Activated naive CD8-positive, alpha-beta T cell treated with anti-CD3 and anti-CD28 coated beads, Interleukin-2, amount 50 U/mL, for 24 hours (primary cell): ENCODE data around the gene SYT9.
"Not testable (repeated sequence)": the region's sequence is repeated elsewhere in the genome, so short reads cannot be mapped to it uniquely, and the experiment has no call there.

Experiments
- ATAC-seq: fragments of 150-1000 bp; cut with Tn5 transposase; one replicate; pipeline ENCODE4 v1.10.0; 2021
- DNase-seq: peaks from one replicate; pipeline ENCODE4 v3.0.0; 2021
- H3K27ac Mint-ChIP-seq: one replicate; pipeline ENCODE4 v1.8.0; 2021; ENCODE audit warnings: mild to moderate bottlenecking, mixed read lengths
- H3K27me3 Mint-ChIP-seq: one replicate; pipeline ENCODE4 v1.8.0; 2021; ENCODE audit warnings: mixed read lengths
- H3K36me3 Mint-ChIP-seq: one replicate; pipeline ENCODE4 v1.8.0; 2021; ENCODE audit warnings: low read depth, mixed read lengths
- H3K4me1 Mint-ChIP-seq: one replicate; pipeline ENCODE4 v1.8.0; 2021; ENCODE audit warnings: mixed read lengths
- H3K4me3 Mint-ChIP-seq: one replicate; pipeline ENCODE4 v1.8.0; 2021; ENCODE audit warnings: mild to moderate bottlenecking, moderate library complexity, mixed read lengths
- H3K9me3 Mint-ChIP-seq: one replicate; pipeline ENCODE4 v1.8.0; 2021; ENCODE audit warnings: mixed read lengths

SYT9 gene

GRCh38 chr11:7335442-7335841 is 83.7 kb downstream of the SYT9 start:
- H3K27me3 Mint-ChIP-seq, H3K9me3 Mint-ChIP-seq, H3K27ac Mint-ChIP-seq, H3K4me1 Mint-ChIP-seq, H3K4me3 Mint-ChIP-seq, DNase-seq, H3K36me3 Mint-ChIP-seq, ATAC-seq: not testable (repeated sequence)

- Mint-ChIP-seq H3K9me3 (peaks cover 8% of the 10 kb centered on the region), H3K27me3 (peaks cover 7% of the 10 kb centered on the region), H3K27ac (no peak overlapping the region), H3K4me1 (no peaks in the 10 kb centered on the region), H3K4me3 (no peak overlapping the region), H3K36me3 (no peaks in the 10 kb centered on the region)
- ATAC-seq (no peak), DNase-seq (no peak)
These were observed 89.8 kb downstream of the SYT9 start for GRCh38 chr11:7341551-7341950.

- Mint-ChIP-seq H3K4me1 (no peaks in the 10 kb centered on the region), H3K27ac (no peak overlapping the region), H3K27me3 (peaks cover 13% of the 10 kb centered on the region), H3K9me3 (no peaks in the 10 kb centered on the region), H3K4me3 (no peak overlapping the region), H3K36me3 (no peaks in the 10 kb centered on the region)
- DNase-seq: no peak
- no peak for ATAC-seq
These were observed 96.1 kb downstream of the SYT9 start for GRCh38 chr11:7347611-7348431.

- Mint-ChIP-seq H3K27me3 (peaks cover 10% of the 10 kb centered on the region), H3K4me3 (no peak overlapping the region), H3K9me3 (no peaks in the 10 kb centered on the region), H3K27ac (no peak overlapping the region), H3K4me1 (no peaks in the 10 kb centered on the region), H3K36me3 (no peaks in the 10 kb centered on the region)
- ATAC-seq: no peak
- no peak for DNase-seq
These were observed 97.0 kb downstream of the SYT9 start for GRCh38 chr11:7348432-7349304.

GRCh38 chr11:7351228-7351627 is 99.5 kb downstream of the SYT9 start:
- H3K9me3 Mint-ChIP-seq: no peaks in the 10 kb centered on the region
- H3K27ac Mint-ChIP-seq: no peak overlapping the region
- H3K4me3 Mint-ChIP-seq: no peak overlapping the region
- no peaks in the 10 kb centered on the region for H3K36me3 Mint-ChIP-seq
- H3K27me3 Mint-ChIP-seq: peaks cover 8% of the 10 kb centered on the region
- no peak for DNase-seq
- ATAC-seq: no peak
- no peaks in the 10 kb centered on the region for H3K4me1 Mint-ChIP-seq

- ATAC-seq (no peak), DNase-seq (peak; percentile 10)
- Mint-ChIP-seq H3K4me3 (no peak overlapping the region), H3K27me3 (peaks cover 8% of the 10 kb centered on the region), H3K9me3 (no peaks in the 10 kb centered on the region), H3K4me1 (no peaks in the 10 kb centered on the region), H3K36me3 (no peaks in the 10 kb centered on the region), H3K27ac (no peak overlapping the region)
These were observed 101.4 kb downstream of the SYT9 start for GRCh38 chr11:7353100-7353499.

- Mint-ChIP-seq H3K9me3 (peaks cover 4% of the 10 kb centered on the region), H3K27ac (no peak overlapping the region), H3K4me1 (no peaks in the 10 kb centered on the region), H3K4me3 (no peak overlapping the region), H3K27me3 (no peaks in the 10 kb centered on the region), H3K36me3 (no peaks in the 10 kb centered on the region)
- DNase-seq (no peak), ATAC-seq (no peak)
These were observed 113.0 kb downstream of the SYT9 start for GRCh38 chr11:7364660-7365059.

- Mint-ChIP-seq H3K4me1 (no peaks in the 10 kb centered on the region), H3K27me3 (peaks cover 4% of the 10 kb centered on the region), H3K4me3 (no peak overlapping the region), H3K36me3 (no peaks in the 10 kb centered on the region), H3K27ac (no peak overlapping the region), H3K9me3 (peaks cover 4% of the 10 kb centered on the region)
- ATAC-seq (no peak), DNase-seq (no peak)
These were observed 116.1 kb downstream of the SYT9 start for GRCh38 chr11:7367803-7368202.

GRCh38 chr11:7376386-7376785 is 124.7 kb downstream of the SYT9 start:
- no peak overlapping the region for H3K4me3 Mint-ChIP-seq
- no peaks in the 10 kb centered on the region for H3K36me3 Mint-ChIP-seq
- no peak for DNase-seq
- H3K4me1 Mint-ChIP-seq: no peaks in the 10 kb centered on the region
- H3K27ac Mint-ChIP-seq: no peak overlapping the region
- H3K9me3 Mint-ChIP-seq: peaks cover 4% of the 10 kb centered on the region
- peaks cover 13% of the 10 kb centered on the region for H3K27me3 Mint-ChIP-seq
- no peak for ATAC-seq

GRCh38 chr11:7381937-7382336 is 130.2 kb downstream of the SYT9 start:
- Mint-ChIP-seq H3K27me3 (peaks cover 10% of the 10 kb centered on the region), H3K27ac (no peak overlapping the region), H3K9me3 (no peaks in the 10 kb centered on the region), H3K4me1 (no peaks in the 10 kb centered on the region), H3K4me3 (no peak overlapping the region), H3K36me3 (no peaks in the 10 kb centered on the region)
- no peak for ATAC-seq
- no peak for DNase-seq

- Mint-ChIP-seq H3K36me3 (no peaks in the 10 kb centered on the region), H3K9me3 (no peaks in the 10 kb centered on the region), H3K27ac (no peak overlapping the region), H3K4me1 (no peaks in the 10 kb centered on the region), H3K27me3 (peaks cover 3% of the 10 kb centered on the region), H3K4me3 (no peak overlapping the region)
- ATAC-seq (no peak), DNase-seq (no peak)
These were observed 131.7 kb downstream of the SYT9 start for GRCh38 chr11:7383406-7383805.

- Mint-ChIP-seq H3K27ac (no peak overlapping the region), H3K4me1 (no peaks in the 10 kb centered on the region), H3K9me3 (no peaks in the 10 kb centered on the region)
These were observed 133.0 kb downstream of the SYT9 start for GRCh38 chr11:7384691-7385090.

GRCh38 chr11:7385532-7385931 is 133.8 kb downstream of the SYT9 start:
- Mint-ChIP-seq H3K9me3 (no peaks in the 10 kb centered on the region), H3K27me3 (peaks cover 3% of the 10 kb centered on the region), H3K4me1 (no peaks in the 10 kb centered on the region), H3K36me3 (no peaks in the 10 kb centered on the region), H3K4me3 (no peak overlapping the region), H3K27ac (no peak overlapping the region)
- DNase-seq (no peak), ATAC-seq (no peak)

More at GRCh38 chr11:7384691-7385090, 133.0 kb downstream of the SYT9 start:
- no peak for DNase-seq
- ATAC-seq: no peak
- peaks cover 3% of the 10 kb centered on the region for H3K27me3 Mint-ChIP-seq
- H3K4me3 Mint-ChIP-seq: no peak overlapping the region
- no peaks in the 10 kb centered on the region for H3K36me3 Mint-ChIP-seq

GRCh38 chr11:7413961-7414915 is 162.5 kb downstream of the SYT9 start:
- no peaks in the 10 kb centered on the region for H3K36me3 Mint-ChIP-seq
- peaks cover 30% of the 10 kb centered on the region for H3K27me3 Mint-ChIP-seq
- DNase-seq (no peak), ATAC-seq (no peak)
- H3K27ac Mint-ChIP-seq: no peak overlapping the region
- H3K4me1 Mint-ChIP-seq: no peaks in the 10 kb centered on the region
- H3K9me3 Mint-ChIP-seq: peaks cover 4% of the 10 kb centered on the region
- no peak overlapping the region for H3K4me3 Mint-ChIP-seq
